Activated T-cell treated with anti-CD3 and anti-CD28 coated beads for 1 hour (primary cell): ENCODE results near the gene PDE10A.

ENCODE experiments used
- DNase-seq: peaks from one replicate; pipeline ENCODE4 v3.0.0-alpha.2; 2020; ENCODE audit warnings: low read depth

Gene PDE10A

GRCh38 chr6:165662749-165663376 lies at the start of gene PDE10A:
Gene PDE10A, minus strand, starts transcription at chr6:165663241. Its CDS starts 430 bp downstream, at chr6:165662811.
- no peak for DNase-seq

DNA sequence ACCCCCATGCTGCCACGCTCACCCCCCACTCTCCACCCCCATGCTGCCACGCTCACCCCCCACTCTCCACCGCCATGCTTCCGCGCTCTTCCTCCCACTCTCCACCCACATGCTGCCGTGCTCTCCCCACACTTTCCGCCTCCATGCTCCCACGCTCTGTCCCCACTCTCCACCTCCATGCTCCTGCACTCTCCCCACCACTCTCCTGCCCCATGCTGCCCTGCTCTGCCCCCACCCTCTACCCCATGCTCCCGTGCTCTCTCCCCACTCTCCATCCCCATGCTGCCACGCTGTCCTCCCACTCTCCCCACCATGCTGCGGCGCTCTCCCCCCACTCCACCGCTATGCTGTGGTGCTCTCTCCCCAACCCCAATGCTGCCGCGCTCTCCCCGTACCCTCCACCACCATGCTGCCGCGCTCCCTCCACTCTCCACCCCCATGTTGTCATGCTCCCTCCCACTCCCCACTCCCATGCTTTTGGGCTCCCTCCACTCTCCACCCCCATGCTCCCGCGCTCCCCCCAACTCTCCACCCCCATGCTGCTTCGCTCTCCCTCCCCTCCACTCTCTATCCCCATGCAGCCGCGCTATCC lies 46.0 kb upstream of the PDE10A start:
- no peak for DNase-seq

DNA sequence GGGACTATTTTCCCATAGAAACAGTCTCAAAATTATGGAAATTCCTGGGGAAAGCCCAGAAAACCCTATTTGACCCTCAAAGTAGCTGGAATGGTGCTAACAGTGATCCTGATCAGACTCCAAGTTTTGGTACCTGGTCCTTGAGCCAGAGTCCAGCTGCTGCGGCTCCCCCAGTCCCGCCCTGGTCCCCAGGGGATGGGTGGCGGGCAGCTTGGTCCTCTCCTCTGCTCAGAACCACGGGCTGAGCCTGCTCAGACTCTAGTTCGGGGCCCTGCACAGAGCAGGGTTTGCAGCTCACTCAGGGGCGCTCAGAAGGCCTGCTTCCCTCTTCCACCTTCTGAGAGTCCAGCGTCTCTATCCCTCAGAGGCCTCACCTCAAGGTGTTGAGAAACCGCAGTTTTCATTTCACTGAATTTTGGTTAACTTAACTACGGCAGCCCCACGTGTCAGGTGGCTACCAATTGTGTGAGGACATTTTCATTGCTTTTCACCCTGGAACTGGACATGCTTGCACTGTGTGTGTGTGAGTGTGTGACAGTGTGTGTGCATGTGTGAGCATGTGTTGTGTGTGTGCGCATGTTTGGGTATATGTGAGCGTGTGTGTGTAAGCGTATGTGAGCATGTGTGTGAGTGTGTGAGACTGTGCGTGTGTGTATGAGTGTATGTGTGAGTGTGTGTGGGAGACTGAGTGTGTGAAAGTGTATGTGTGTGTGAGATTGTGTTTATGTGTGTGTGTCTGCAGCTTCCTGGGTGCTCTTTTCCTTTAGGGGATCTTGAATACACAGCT lies 44.2 kb upstream of the PDE10A start:
- DNase-seq = no peak

- DNase-seq = no peak
Observed at GRCh38 chr6:165705941-165706340, 42.9 kb upstream of the PDE10A start.

DNA sequence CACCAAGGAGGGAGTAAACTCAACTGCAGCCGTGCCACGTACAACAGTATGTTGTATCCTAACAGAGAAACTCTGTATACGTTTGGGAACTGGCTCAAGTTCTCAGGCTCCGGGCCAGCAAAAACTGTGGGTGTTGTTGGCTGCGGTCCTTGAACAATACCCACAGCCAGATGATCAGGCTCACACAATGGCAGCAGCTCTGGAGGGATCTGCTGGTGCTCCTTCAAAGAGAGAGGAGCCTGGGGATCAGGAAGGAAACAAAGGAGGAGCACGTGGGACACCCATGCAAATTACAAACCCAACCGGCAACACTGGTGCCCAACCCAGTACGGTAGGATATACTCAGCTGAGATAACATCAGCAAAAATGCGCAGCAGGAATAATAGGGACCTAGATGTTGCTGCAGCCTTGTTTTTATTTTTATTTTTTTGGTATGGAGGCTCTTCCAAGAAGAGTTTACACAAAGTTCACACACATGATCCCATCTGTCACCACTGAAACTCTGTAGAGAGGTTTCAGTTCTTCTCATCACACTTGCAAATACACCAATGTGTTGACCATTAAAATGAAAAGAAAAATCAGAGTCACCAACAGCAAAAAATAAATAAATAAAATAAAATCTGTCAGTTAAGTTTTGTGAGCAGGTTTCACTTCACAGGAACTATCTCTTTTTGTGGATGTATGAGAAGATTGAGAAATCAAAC lies 41.2 kb upstream of the PDE10A start:
- DNase-seq = no peak

DNA sequence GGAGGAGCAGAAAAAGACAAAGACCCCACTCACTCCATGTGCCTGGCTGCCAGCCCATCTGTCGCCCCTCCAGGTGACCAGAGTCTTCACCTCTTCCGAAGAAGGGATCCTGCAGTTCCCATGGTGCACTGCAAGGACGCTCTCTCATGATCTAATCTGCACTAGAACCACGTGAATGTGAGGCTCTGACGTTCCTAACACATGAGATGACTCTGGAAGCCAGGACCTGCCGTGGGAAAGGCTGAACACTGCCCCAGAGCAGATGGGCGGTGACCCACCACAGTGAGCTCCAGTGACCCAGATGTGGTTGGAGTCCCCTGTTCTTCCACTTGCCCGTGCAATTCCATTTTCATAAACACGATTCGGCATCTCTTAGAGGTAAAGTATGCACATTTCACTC lies 39.6 kb upstream of the PDE10A start:
- no peak for DNase-seq

GRCh38 chr6:165701564-165702354 lies 38.7 kb upstream of the PDE10A start:
- DNase-seq = no peak

GRCh38 chr6:165701005-165701404 lies 38.0 kb upstream of the PDE10A start:
- no peak for DNase-seq

DNA sequence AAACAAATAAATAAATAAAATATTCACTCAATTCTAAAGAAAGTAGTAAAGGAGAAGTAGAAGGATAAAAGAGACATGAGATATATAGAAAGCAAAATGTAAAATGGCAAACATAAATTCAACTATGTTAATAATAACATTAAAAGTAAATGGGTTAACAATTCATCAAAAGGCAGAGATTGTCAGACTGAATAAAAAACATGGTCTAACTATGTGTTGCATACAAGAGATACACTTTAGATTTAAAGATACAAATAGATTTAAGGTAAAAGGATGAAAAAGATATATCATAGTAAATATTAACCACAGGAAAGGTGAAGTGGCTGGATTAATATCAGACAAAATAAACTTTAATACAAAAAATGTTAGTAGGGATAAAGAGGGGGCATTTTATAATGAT lies 35.8 kb upstream of the PDE10A start:
- DNase-seq = no peak

GRCh38 chr6:165697171-165697570 lies 34.1 kb upstream of the PDE10A start:
- DNase-seq = no peak

DNA sequence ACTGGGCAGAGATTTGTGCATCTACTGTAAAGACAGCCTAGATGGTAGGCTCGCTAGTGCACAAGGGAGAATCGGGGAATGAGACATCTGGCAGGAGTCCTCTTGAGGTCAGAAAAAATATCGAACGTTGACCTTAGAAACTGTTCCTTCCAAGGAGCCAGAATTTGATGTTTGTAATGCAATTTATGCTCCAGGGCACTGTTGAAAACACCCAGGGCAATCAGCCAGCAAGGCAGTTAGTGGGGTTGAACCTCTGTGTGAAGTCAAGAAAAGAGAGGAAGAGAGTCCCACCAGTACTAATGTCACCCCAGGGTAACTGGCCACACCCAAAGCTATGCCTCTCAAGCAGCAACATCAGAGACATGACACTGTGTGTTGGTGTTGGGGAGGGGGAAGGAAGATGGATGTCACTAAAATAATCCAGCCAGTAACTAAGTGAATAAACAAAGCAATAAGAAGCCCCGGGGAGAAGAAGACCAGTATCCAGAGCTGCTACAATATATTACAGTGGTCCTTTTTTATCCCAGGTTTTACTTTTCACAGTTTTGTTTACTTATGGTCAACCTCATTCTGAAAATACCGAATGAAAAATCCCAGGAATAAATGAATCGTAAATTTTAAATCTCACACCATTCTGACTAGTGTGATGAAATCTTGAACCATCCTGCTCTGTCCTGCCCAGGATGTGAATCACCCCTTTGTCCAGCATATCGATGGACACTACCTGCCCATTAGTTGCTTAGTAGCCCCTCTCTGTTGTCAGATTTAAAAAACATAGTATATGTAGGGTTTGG lies 32.9 kb upstream of the PDE10A start:
- DNase-seq = no peak

DNA sequence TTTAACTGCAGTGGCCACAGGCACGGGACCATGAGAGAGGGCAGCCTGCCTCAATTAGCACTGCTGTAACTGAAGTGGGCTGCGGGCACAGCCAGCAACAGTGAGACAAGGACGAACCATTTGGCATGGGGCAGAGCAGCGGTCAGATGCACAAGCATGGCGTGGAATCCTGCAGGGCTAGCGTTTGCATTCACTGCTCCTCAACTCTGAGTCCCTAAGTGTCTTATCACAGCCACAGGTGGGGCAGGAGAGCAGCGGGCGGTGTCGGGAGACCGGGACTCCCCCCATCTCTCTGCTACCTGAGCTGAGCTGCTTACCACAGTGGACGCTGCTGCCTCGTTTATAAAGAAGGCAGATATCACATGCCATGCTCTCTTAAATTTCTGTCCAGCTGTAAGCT lies 31.3 kb upstream of the PDE10A start:
- no peak for DNase-seq

DNA sequence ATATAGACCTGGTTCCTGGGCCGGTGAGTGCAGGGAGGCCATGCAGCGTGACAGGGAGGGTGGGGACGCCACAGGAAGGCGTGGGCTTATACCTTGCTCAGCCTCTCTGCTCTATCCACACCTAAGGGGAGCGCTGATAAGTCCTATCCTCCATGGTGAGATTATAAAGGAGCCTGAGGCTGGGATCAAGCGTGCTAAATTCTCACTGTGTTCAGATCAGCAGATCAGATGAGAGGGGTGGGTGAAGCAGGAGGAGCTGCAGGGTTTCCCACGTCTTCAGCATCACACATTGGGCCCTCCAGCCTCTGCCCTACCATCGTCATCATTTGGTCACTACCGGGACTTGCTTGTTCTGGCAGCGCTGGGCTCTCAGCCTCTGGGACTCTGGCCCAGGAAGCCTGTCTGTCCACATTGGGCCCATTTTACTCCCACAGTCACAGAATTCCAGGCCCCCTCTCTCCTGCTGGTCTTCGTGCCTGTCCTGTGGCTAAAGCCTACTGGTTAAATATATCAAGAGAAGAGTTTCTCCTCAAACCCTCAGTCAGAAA lies 29.1 kb upstream of the PDE10A start:
- no peak for DNase-seq

DNA sequence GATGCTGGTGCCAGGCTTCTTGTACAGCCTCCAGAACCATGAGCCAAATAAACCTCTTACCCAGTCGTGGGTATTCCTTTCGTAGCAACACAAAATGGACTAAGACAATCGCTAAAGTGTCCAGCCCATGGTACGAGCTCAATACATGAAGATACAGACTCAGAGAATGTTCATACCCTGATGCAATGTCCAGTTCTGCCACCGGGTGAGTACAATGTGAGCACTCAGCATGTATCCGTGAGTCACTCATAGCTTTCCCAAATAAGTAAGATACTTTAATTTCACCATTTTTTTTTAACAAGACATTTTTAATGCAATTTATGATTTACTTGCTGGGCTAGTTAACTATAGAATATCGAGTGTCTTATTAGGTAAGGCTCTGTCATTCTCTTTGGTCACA lies 26.7 kb upstream of the PDE10A start:
- no peak for DNase-seq

DNA sequence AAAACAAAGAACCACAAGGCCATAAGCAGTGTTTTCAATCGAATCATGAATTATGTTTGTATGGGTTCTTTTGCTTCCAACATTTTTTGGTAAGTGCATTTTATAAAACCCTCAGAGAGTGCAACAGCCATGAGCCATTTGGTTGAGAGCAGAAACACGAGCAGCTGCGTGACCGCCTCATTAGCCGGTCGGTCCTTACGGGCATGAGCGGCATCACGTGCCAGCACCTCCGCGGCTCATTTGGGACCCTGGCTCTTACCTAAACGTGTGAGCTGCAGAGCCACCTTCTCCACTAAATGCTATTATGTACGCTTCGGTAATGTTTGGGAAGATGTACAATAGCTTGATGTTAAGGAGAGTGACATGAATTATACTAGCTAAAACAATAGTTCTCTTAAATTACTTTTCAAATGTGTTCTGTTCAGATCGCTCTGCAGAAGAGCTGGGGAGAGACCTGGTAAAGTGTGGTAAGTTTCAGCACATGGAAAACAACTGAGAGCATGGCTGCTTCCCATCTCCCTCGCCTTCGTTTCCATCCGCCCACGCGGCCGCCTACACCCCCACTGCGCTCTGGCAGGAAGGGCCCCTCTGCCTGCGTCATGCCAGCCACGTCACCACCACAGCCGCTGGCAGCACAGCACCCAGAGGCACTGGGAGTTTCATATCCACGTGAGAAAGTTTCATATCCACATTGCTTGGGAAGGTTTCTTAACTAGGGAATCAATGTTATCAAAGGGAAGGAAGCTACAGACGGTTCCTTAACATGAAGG lies 23.7 kb upstream of the PDE10A start:
- no peak for DNase-seq

DNA sequence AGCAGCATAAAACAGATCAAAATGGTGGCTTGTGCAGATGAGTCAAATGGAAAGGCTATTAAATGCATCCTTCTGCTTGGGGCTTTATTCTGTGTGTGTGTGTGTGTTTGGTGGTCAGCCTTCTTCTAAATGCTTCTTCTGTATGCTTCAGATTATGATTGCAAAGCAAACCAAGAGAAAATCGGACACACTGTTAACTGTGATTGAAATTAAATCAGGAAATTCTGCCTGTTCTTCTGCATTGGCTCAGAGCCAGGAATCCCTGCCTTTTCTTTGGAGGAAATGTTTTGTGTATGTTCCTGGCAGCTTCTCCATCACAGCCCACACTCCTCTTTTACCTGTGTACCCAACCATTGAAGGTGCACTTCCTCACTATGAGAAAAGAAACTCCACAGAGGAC lies 22.3 kb upstream of the PDE10A start:
- DNase-seq = no peak

DNA sequence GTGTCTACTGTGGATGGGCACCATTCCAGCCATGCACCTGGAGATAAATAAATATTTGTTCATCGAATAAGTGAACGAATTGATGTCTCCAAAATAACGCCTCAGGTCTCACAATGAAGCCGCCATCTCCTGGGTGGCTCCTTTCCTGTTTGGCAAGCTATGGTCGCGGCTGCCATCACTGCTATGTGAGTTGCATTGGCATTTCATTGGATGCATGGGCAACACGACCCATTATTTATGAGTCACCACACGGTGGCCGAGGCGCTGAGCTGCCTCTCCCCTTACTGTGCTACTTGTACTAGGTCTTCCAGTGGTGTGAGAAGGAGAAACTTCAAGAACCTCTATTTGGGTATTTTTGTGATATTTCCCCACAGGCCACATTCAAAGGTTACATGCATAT lies 21.3 kb upstream of the PDE10A start:
- DNase-seq = no peak

DNA sequence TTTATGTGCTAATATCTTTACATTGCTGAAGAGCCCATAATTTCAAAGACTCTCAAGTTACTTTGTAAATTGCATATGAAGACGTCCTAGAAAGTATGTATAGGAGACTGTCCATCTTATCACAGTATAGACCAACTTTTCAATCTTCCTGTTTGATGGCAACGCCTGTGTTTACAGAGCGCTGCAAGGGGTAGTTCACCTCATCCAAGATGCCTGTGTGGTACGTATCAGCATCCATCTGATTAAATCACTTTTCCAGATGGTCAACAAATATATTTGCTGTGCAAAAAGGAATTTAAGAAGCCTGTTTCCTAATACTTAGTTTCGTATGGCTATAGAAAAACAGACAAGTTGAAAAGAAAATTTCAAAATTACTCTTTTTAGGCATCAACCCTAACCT lies 17.9 kb upstream of the PDE10A start:
- no peak for DNase-seq

- no peak for DNase-seq
Observed at GRCh38 chr6:165679326-165679725, 16.3 kb upstream of the PDE10A start.

GRCh38 chr6:165678904-165679303 lies 15.9 kb upstream of the PDE10A start:
- no peak for DNase-seq
